MM.1S (cell line): Measurements from ENCODE around the gene KRTAP5-8.
"Not testable (repeated sequence)": the region's sequence is repeated elsewhere in the genome, so short reads cannot be mapped to it uniquely, and the experiment has no call there.

Source experiments
- EZH2 ChIP-seq: fragments of 300-600 bp; sonication (generic); optimal IDR thresholded peaks from 2 replicates; pipeline ENCODE3; 2017; ENCODE audit warnings: low read depth, mild to moderate bottlenecking, antibody characterized with exemption, low read length, mixed read lengths
- EZH2phosphoT487 ChIP-seq: fragments of 300-600 bp; sonication (generic); IDR thresholded peaks from 2 replicates; pipeline ENCODE4 v1.6.1; 2018; ENCODE audit warnings: antibody characterized with exemption, low read length
- TF ChIP-seq, protein P1 (sequence below): fragments of 300-600 bp; sonication (generic); IDR thresholded peaks from 2 replicates; pipeline ENCODE4 v1.5.1; 2016; ENCODE audit warnings: antibody characterized with exemption, low read length, mixed read lengths

DNA sequence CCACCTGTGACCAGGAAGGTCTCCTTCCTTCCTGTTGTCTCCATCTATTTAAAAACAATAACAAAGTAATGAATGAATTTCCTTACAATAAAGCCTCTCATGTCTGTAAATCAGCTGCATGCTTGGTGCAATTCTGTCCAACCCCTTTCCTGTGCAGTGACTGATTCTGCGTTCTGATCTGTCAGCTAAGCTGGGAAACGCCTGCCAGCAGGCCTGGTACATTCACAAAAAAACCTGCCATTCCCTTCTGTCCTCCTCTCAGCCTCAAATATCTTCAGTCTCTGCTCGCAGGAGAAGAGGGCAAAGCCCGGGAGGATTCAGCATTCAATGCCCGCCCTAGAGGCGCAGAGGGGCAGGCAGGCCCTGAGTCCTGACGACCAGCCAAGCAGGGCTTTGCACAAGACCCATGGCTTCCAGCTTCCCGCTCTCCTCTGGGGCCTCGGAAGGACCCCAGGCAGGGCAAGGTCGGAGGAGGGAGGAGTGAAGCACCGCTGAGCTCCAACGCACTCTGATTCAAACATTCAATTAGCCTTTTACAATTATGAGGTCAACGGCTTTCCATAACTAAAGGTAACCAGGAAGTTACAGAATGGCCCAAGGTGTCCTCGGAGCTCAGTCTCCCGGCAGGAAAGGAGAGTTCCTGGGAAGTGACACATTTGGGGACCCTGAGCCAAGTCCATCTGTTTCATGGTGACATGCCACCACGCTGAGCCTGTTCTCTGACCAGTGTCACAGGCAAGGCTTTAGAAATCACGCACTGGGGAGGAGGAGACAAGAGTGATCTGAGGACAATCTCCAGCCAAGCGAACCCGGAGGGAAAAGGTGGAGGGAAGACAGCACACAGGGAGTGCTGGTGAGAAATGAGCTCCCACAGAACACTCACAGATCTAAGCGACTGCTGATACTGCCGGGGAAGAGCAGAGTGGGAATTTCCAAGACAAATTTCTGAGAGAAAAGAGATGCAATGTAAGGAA, 29.1 kb downstream of the KRTAP5-8 start:
- TF ChIP-seq, protein P1, sequence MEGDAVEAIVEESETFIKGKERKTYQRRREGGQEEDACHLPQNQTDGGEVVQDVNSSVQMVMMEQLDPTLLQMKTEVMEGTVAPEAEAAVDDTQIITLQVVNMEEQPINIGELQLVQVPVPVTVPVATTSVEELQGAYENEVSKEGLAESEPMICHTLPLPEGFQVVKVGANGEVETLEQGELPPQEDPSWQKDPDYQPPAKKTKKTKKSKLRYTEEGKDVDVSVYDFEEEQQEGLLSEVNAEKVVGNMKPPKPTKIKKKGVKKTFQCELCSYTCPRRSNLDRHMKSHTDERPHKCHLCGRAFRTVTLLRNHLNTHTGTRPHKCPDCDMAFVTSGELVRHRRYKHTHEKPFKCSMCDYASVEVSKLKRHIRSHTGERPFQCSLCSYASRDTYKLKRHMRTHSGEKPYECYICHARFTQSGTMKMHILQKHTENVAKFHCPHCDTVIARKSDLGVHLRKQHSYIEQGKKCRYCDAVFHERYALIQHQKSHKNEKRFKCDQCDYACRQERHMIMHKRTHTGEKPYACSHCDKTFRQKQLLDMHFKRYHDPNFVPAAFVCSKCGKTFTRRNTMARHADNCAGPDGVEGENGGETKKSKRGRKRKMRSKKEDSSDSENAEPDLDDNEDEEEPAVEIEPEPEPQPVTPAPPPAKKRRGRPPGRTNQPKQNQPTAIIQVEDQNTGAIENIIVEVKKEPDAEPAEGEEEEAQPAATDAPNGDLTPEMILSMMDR, result not testable (repeated sequence)
- TF ChIP-seq EZH2, EZH2phosphoT487: not testable (repeated sequence)
